ENCODE measurements around the gene TULP4. TPM values are rescaled to one million over a fixed set of nuclear protein-coding genes. Genes with fewer than 3 reads are reported as not detected.
"Not testable (repeated sequence)": the region's sequence is repeated elsewhere in the genome, so short reads cannot be mapped to it uniquely, and the experiment has no call there.

The TULP4 gene
- total RNA-seq, 1 donor from 2014 or later: 171 TPM

- Mint-ChIP-seq H3K9me3 (ENCODE audit: low read depth) (peaks cover 3% of the 10 kb centered on the region), H3K27me3 (peaks cover 35% of the 10 kb centered on the region), H3K4me3 (ENCODE audit: low read depth) (no peak overlapping the region), H3K4me1 (ENCODE audit: low read depth) (peaks cover 16% of the 10 kb centered on the region), H3K27ac (peak overlapping the region; percentile 88), H3K36me3 (ENCODE audit: insufficient read depth) (peaks cover 30% of the 10 kb centered on the region)
- no peak for DNase-seq (ENCODE audit: low spot score, unreplicated experiment)
- TF ChIP-seq CTCF (IDR thresholded peaks at IDR 0.05; ENCODE audit: unreplicated experiment): no peak
These were observed 163.4 kb downstream of the TULP4 start for GRCh38 chr6:158475344-158476302.

GRCh38 chr6:158476389-158476788 lies 164.1 kb downstream of the TULP4 start:
- peaks cover 28% of the 10 kb centered on the region for H3K27me3 Mint-ChIP-seq
- TF ChIP-seq CTCF (IDR thresholded peaks at IDR 0.05; ENCODE audit: unreplicated experiment): no peak
- DNase-seq (ENCODE audit: low spot score, unreplicated experiment): no peak
- H3K36me3 Mint-ChIP-seq (ENCODE audit: insufficient read depth): peaks cover 28% of the 10 kb centered on the region
- peaks cover 16% of the 10 kb centered on the region for H3K4me1 Mint-ChIP-seq (ENCODE audit: low read depth)
- no peak overlapping the region for H3K27ac Mint-ChIP-seq
- no peak overlapping the region for H3K4me3 Mint-ChIP-seq (ENCODE audit: low read depth)
- peaks cover 3% of the 10 kb centered on the region for H3K9me3 Mint-ChIP-seq (ENCODE audit: low read depth)

GRCh38 chr6:158477722-158478121 lies 165.5 kb downstream of the TULP4 start:
- not testable (repeated sequence) for H3K4me3 Mint-ChIP-seq (ENCODE audit: low read depth); H3K27ac Mint-ChIP-seq; H3K9me3 Mint-ChIP-seq (ENCODE audit: low read depth); DNase-seq (ENCODE audit: low spot score, unreplicated experiment)
- peaks cover 34% of the 10 kb centered on the region for H3K36me3 Mint-ChIP-seq (ENCODE audit: insufficient read depth)
- H3K27me3 Mint-ChIP-seq: peaks cover 17% of the 10 kb centered on the region
- peaks cover 16% of the 10 kb centered on the region for H3K4me1 Mint-ChIP-seq (ENCODE audit: low read depth)

- no peak for TF ChIP-seq CTCF (IDR thresholded peaks at IDR 0.05; ENCODE audit: unreplicated experiment)
- Mint-ChIP-seq H3K27me3 (peaks cover 6% of the 10 kb centered on the region), H3K4me3 (ENCODE audit: low read depth) (no peak overlapping the region), H3K27ac (peak overlapping the region; percentile 14), H3K36me3 (ENCODE audit: insufficient read depth) (peaks cover 45% of the 10 kb centered on the region), H3K9me3 (ENCODE audit: low read depth) (peaks cover 3% of the 10 kb centered on the region), H3K4me1 (ENCODE audit: low read depth) (peaks cover 3% of the 10 kb centered on the region)
- no peak for DNase-seq (ENCODE audit: low spot score, unreplicated experiment)
These were observed 168.7 kb downstream of the TULP4 start for GRCh38 chr6:158480989-158481388.

GRCh38 chr6:158481690-158482473 lies 169.6 kb downstream of the TULP4 start:
- H3K4me3 Mint-ChIP-seq (ENCODE audit: low read depth): no peak overlapping the region
- no peaks in the 10 kb centered on the region for H3K27me3 Mint-ChIP-seq
- H3K9me3 Mint-ChIP-seq (ENCODE audit: low read depth): peaks cover 3% of the 10 kb centered on the region
- no peak for TF ChIP-seq CTCF (IDR thresholded peaks at IDR 0.05; ENCODE audit: unreplicated experiment)
- H3K27ac Mint-ChIP-seq: peak overlapping the region; percentile 35
- DNase-seq (ENCODE audit: low spot score, unreplicated experiment): no peak
- H3K4me1 Mint-ChIP-seq (ENCODE audit: low read depth): no peaks in the 10 kb centered on the region
- peaks cover 43% of the 10 kb centered on the region for H3K36me3 Mint-ChIP-seq (ENCODE audit: insufficient read depth)
